ENCODE results near the gene B4GAT1. TPM values are rescaled to one million over a fixed set of nuclear protein-coding genes. Genes with fewer than 3 reads are reported as not detected.

The B4GAT1 gene
- total and polyA plus RNA-seq, 9 of the 15 experiments (the other 6 are each of a cell fraction or from before 2014, with no cell fraction given) = 0.86 to 9.5 (median 3.8) TPM

DNA sequence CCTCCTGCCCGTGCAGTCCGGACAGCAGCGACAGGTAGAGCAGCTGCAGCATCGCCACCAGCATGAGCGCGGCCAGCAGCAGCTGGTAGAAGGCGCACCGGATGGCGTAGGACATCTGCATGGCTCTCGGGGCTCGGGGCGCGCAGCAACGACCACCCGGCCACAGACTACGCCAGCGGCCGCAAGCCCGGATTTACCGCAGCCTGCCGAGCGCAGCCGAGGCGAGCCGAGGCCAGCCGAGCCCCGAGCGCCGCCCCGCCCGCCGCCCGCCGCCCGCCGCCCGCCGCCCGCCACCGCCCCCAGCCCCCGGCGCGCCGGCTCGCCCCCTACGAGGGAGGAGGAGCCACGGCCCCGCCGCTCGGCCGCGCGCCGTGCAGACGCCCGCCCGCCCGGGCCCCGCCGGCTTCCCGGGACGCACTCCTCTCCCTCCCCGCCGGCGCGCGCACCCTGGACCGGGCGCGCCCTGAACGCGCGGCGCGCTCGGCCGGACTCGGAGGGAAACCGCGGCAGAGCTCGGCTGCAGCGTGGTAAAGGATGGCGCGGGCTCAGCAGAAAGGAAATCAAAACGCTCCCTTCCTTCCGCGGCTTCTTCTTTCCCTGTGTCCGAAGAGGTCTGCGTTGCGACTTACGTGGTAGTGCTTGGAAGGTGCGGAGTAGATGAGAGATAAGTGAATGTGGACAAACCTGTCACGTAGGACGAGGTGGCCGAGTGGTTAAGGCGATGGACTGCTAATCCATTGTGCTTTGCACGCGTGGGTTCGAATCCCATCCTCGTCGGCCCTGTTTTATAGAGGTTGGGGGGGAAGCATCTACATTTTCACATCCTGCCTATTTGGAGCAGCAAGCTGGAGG is at the start of gene B4GAT1 (continued):
- TF ChIP-seq MEF2D (tag; conservative IDR thresholded peaks at IDR 0.05; ENCODE audit: low read depth) (no peak), GTF2F1 (IDR thresholded peaks at IDR 0.05; ENCODE audit: low read depth, low read length) (no peak; the same call in 1 of the 2 replicates), CBX5 (IDR thresholded peaks at IDR 0.05; ENCODE audit: borderline replicate concordance, low read depth) (no peak), HNRNPUL1 (IDR thresholded peaks at IDR 0.05; ENCODE audit: low read length) (no peak), NCOA1 (IDR thresholded peaks at IDR 0.05; ENCODE audit: low read depth) (no peak), KLF16 (IDR thresholded peaks at IDR 0.05) (no peak), TAL1 (IDR thresholded peaks at IDR 0.05) (no peak), EWSR1 (IDR thresholded peaks at IDR 0.05; ENCODE audit: borderline replicate concordance, low read depth, partially characterized antibody) (no peak)
- TF ChIP-seq, protein P1, sequence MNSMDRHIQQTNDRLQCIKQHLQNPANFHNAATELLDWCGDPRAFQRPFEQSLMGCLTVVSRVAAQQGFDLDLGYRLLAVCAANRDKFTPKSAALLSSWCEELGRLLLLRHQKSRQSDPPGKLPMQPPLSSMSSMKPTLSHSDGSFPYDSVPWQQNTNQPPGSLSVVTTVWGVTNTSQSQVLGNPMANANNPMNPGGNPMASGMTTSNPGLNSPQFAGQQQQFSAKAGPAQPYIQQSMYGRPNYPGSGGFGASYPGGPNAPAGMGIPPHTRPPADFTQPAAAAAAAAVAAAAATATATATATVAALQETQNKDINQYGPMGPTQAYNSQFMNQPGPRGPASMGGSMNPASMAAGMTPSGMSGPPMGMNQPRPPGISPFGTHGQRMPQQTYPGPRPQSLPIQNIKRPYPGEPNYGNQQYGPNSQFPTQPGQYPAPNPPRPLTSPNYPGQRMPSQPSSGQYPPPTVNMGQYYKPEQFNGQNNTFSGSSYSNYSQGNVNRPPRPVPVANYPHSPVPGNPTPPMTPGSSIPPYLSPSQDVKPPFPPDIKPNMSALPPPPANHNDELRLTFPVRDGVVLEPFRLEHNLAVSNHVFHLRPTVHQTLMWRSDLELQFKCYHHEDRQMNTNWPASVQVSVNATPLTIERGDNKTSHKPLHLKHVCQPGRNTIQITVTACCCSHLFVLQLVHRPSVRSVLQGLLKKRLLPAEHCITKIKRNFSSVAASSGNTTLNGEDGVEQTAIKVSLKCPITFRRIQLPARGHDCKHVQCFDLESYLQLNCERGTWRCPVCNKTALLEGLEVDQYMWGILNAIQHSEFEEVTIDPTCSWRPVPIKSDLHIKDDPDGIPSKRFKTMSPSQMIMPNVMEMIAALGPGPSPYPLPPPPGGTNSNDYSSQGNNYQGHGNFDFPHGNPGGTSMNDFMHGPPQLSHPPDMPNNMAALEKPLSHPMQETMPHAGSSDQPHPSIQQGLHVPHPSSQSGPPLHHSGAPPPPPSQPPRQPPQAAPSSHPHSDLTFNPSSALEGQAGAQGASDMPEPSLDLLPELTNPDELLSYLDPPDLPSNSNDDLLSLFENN (IDR thresholded peaks at IDR 0.05; ENCODE audit: low read depth in 2 of 2, low read length in 2 of 2) = no peak
- TF ChIP-seq, protein P2, sequence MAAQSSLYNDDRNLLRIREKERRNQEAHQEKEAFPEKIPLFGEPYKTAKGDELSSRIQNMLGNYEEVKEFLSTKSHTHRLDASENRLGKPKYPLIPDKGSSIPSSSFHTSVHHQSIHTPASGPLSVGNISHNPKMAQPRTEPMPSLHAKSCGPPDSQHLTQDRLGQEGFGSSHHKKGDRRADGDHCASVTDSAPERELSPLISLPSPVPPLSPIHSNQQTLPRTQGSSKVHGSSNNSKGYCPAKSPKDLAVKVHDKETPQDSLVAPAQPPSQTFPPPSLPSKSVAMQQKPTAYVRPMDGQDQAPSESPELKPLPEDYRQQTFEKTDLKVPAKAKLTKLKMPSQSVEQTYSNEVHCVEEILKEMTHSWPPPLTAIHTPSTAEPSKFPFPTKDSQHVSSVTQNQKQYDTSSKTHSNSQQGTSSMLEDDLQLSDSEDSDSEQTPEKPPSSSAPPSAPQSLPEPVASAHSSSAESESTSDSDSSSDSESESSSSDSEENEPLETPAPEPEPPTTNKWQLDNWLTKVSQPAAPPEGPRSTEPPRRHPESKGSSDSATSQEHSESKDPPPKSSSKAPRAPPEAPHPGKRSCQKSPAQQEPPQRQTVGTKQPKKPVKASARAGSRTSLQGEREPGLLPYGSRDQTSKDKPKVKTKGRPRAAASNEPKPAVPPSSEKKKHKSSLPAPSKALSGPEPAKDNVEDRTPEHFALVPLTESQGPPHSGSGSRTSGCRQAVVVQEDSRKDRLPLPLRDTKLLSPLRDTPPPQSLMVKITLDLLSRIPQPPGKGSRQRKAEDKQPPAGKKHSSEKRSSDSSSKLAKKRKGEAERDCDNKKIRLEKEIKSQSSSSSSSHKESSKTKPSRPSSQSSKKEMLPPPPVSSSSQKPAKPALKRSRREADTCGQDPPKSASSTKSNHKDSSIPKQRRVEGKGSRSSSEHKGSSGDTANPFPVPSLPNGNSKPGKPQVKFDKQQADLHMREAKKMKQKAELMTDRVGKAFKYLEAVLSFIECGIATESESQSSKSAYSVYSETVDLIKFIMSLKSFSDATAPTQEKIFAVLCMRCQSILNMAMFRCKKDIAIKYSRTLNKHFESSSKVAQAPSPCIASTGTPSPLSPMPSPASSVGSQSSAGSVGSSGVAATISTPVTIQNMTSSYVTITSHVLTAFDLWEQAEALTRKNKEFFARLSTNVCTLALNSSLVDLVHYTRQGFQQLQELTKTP (IDR thresholded peaks at IDR 0.05; ENCODE audit: low read depth in 1 of 2, partially characterized antibody in 2 of 2) = peak in 1 of 2 experiments; percentile 78
- TF ChIP-seq, protein P3, sequence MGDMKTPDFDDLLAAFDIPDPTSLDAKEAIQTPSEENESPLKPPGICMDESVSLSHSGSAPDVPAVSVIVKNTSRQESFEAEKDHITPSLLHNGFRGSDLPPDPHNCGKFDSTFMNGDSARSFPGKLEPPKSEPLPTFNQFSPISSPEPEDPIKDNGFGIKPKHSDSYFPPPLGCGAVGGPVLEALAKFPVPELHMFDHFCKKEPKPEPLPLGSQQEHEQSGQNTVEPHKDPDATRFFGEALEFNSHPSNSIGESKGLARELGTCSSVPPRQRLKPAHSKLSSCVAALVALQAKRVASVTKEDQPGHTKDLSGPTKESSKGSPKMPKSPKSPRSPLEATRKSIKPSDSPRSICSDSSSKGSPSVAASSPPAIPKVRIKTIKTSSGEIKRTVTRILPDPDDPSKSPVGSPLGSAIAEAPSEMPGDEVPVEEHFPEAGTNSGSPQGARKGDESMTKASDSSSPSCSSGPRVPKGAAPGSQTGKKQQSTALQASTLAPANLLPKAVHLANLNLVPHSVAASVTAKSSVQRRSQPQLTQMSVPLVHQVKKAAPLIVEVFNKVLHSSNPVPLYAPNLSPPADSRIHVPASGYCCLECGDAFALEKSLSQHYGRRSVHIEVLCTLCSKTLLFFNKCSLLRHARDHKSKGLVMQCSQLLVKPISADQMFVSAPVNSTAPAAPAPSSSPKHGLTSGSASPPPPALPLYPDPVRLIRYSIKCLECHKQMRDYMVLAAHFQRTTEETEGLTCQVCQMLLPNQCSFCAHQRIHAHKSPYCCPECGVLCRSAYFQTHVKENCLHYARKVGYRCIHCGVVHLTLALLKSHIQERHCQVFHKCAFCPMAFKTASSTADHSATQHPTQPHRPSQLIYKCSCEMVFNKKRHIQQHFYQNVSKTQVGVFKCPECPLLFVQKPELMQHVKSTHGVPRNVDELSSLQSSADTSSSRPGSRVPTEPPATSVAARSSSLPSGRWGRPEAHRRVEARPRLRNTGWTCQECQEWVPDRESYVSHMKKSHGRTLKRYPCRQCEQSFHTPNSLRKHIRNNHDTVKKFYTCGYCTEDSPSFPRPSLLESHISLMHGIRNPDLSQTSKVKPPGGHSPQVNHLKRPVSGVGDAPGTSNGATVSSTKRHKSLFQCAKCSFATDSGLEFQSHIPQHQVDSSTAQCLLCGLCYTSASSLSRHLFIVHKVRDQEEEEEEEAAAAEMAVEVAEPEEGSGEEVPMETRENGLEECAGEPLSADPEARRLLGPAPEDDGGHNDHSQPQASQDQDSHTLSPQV (IDR thresholded peaks at IDR 0.05) = peak; percentile 83; the same call in 1 of the 2 replicates
- TF ChIP-seq, protein P4, sequence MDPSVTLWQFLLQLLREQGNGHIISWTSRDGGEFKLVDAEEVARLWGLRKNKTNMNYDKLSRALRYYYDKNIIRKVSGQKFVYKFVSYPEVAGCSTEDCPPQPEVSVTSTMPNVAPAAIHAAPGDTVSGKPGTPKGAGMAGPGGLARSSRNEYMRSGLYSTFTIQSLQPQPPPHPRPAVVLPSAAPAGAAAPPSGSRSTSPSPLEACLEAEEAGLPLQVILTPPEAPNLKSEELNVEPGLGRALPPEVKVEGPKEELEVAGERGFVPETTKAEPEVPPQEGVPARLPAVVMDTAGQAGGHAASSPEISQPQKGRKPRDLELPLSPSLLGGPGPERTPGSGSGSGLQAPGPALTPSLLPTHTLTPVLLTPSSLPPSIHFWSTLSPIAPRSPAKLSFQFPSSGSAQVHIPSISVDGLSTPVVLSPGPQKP (CRISPR knock-in tag; IDR thresholded peaks at IDR 0.05) = no peak
